ENCODE data around the gene GALNT2.

GALNT2 gene

DNA sequence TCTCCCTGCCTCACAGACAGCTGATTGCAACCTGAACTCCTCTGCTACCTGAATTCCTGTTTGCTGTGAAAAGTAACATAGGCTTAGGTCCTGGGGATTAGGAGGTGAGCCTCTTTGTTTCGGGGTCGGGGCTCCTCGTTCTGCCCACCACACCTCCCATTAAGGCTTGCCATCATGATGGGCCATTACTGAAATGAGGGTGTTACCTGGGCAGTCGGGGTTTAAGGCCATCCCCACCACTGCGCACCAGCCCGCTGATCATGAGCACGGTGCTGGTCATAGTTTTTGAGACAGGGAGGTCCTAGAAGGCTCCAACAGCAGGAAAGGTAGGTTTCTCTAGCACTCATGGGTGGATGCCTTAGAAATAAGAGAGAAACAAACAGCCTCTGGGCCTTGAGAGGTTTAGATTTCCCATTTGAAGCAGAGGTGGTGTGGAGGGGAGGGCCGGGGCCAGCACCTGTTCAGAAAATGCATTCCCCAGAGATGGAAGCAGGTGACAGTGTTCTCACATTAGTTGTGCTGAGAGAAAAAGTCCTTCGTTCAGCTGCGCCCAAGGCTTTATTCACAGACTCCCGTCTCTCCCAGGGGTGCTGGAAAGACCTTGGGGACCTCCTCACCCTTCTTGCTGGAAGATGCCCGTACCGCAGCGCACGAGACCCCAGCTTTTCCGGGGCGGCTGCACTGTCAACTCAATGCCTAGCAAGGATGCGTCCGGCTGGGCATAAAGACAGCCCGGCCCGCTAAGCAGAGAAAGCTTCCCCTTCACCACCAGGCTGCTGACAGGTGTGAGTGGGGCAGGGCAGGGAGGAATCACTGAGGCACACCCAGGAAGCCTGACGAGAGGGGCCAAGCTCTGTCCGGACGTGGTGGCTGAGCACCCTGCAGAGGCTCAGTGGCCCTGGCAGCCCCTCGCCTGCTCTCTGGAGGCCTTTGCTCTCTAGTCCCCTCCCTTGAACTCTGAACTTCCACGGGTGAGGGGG, 233.6 kb downstream of the GALNT2 start:
- Histone ChIP-seq H3K36me3 (ENCODE audit: control insufficient read depth in 2 of 2, insufficient read depth in 2 of 2, low read length in 2 of 2) (no peaks in the 10 kb centered on the region), H3K4me3 (ENCODE audit: low read length in 2 of 2) (no peak overlapping the region), H3K4me1 (ENCODE audit: control insufficient read depth in 2 of 2, insufficient read depth in 2 of 2, low read length in 2 of 2) (peaks cover 11 to 13% of the 10 kb centered on the region in 2 donors), H3K9ac (ENCODE audit: low read depth in 1 of 2, low read length in 2 of 2) (no peak overlapping the region), H3K27ac (ENCODE audit: low read depth in 2 of 2, low read length in 2 of 2) (no peak overlapping the region), H3K9me3 (ENCODE audit: control insufficient read depth in 2 of 2, low read length in 2 of 2) (no peaks in the 10 kb centered on the region), H3K27me3 (ENCODE audit: control insufficient read depth in 2 of 2, insufficient read depth in 2 of 2, low read length in 2 of 2) (no peaks in the 10 kb centered on the region)

DNA sequence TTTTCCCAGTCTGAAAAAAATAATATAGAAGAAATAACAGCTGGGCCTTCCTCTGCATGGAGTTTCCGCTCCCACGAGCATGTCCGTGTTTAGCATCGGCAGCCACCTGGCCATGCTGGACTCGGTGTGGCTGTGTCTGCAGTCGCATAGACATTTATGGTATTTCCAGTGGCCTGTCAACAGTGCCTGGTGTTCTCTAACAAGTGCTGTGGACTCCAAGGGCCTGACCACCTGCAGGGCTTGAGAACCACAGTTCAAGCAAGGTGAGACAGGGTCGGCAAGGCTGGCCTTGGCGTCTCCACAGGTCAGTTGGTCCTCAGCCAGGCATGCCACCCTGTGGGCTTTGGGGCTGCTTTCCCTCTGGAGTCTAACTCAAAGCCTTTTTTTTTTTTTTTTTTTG, 234.3 kb downstream of the GALNT2 start:
- H3K9ac ChIP-seq (ENCODE audit: low read depth in 1 of 2, low read length in 2 of 2) = no peak overlapping the region
- H3K27ac ChIP-seq (ENCODE audit: low read depth in 2 of 2, low read length in 2 of 2) = no peak overlapping the region
- no peaks in the 10 kb centered on the region for H3K27me3 ChIP-seq (ENCODE audit: control insufficient read depth in 2 of 2, insufficient read depth in 2 of 2, low read length in 2 of 2)
- no peak overlapping the region for H3K4me3 ChIP-seq (ENCODE audit: low read length in 2 of 2)
- no peaks in the 10 kb centered on the region for H3K9me3 ChIP-seq (ENCODE audit: control insufficient read depth in 2 of 2, low read length in 2 of 2)
- H3K36me3 ChIP-seq (ENCODE audit: control insufficient read depth in 2 of 2, insufficient read depth in 2 of 2, low read length in 2 of 2) = no peaks in the 10 kb centered on the region
- peaks cover 11 to 13% of the 10 kb centered on the region in 2 donors for H3K4me1 ChIP-seq (ENCODE audit: control insufficient read depth in 2 of 2, insufficient read depth in 2 of 2, low read length in 2 of 2)

DNA sequence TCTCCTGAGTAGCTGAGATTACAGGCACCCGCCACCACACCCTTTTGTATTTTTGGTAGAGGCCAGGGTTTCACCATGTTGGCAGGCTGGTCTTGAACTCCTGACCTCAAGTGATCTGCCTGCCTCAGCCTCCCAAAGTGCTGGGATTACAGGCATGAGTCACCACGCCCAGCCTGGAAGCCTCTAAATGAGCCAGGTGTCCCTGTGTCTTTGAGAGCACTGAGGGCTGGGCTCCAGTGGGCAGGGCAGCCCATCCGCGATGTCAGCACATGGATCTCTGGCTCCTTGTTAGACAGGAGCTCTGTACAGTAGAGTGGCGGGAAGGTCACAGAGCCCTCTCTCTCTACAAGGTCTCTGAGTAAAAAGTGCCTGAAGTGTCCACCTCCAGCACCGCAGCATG, 234.8 kb downstream of the GALNT2 start:
- Histone ChIP-seq H3K4me1 (ENCODE audit: control insufficient read depth in 2 of 2, insufficient read depth in 2 of 2, low read length in 2 of 2) (peaks cover 11 to 13% of the 10 kb centered on the region in 2 donors), H3K9me3 (ENCODE audit: control insufficient read depth in 2 of 2, low read length in 2 of 2) (no peaks in the 10 kb centered on the region), H3K27ac (ENCODE audit: low read depth in 2 of 2, low read length in 2 of 2) (no peak overlapping the region), H3K27me3 (ENCODE audit: control insufficient read depth in 2 of 2, insufficient read depth in 2 of 2, low read length in 2 of 2) (no peaks in the 10 kb centered on the region), H3K9ac (ENCODE audit: low read depth in 1 of 2, low read length in 2 of 2) (no peak overlapping the region), H3K4me3 (ENCODE audit: low read length in 2 of 2) (no peak overlapping the region), H3K36me3 (ENCODE audit: control insufficient read depth in 2 of 2, insufficient read depth in 2 of 2, low read length in 2 of 2) (no peaks in the 10 kb centered on the region)

GRCh38 chr1:230303069-230303468, 236.0 kb downstream of the GALNT2 start:
- Histone ChIP-seq H3K9ac (ENCODE audit: low read depth in 1 of 2, low read length in 2 of 2) (no peak overlapping the region), H3K4me1 (ENCODE audit: control insufficient read depth in 2 of 2, insufficient read depth in 2 of 2, low read length in 2 of 2) (peaks cover 13 to 16% of the 10 kb centered on the region in 2 donors), H3K9me3 (ENCODE audit: control insufficient read depth in 2 of 2, low read length in 2 of 2) (no peaks in the 10 kb centered on the region), H3K27ac (ENCODE audit: low read depth in 2 of 2, low read length in 2 of 2) (no peak overlapping the region), H3K36me3 (ENCODE audit: control insufficient read depth in 2 of 2, insufficient read depth in 2 of 2, low read length in 2 of 2) (no peaks in the 10 kb centered on the region), H3K4me3 (ENCODE audit: low read length in 2 of 2) (no peak overlapping the region), H3K27me3 (ENCODE audit: control insufficient read depth in 2 of 2, insufficient read depth in 2 of 2, low read length in 2 of 2) (no peaks in the 10 kb centered on the region)

DNA sequence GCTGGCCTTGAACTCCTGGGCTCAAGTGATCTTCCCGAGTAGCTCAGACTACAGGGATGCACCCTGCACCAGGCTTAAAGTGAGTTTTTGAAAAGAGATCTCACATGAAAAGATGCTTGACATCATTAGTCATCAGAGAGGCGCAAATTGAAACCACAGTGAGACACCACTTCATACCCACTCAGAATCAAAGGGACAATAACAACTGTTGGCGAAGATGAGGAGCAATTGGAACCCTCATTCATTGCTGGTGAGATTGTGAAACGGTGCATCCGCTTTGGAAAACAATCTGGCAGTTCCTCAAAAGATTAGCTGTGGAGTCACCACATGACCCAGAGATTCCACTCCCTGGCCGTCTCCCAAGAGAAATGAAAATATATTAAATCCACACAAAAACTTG, 236.8 kb downstream of the GALNT2 start:
- Histone ChIP-seq H3K27me3 (ENCODE audit: control insufficient read depth in 2 of 2, insufficient read depth in 2 of 2, low read length in 2 of 2) (no peaks in the 10 kb centered on the region), H3K4me3 (ENCODE audit: low read length in 2 of 2) (no peak overlapping the region), H3K36me3 (ENCODE audit: control insufficient read depth in 2 of 2, insufficient read depth in 2 of 2, low read length in 2 of 2) (no peaks in the 10 kb centered on the region), H3K9ac (ENCODE audit: low read depth in 1 of 2, low read length in 2 of 2) (no peak overlapping the region), H3K9me3 (ENCODE audit: control insufficient read depth in 2 of 2, low read length in 2 of 2) (no peaks in the 10 kb centered on the region), H3K4me1 (ENCODE audit: control insufficient read depth in 2 of 2, insufficient read depth in 2 of 2, low read length in 2 of 2) (peaks cover 13 to 22% of the 10 kb centered on the region in 2 donors), H3K27ac (ENCODE audit: low read depth in 2 of 2, low read length in 2 of 2) (no peak overlapping the region)

GRCh38 chr1:230306169-230306568, 239.1 kb downstream of the GALNT2 start:
- Histone ChIP-seq H3K9me3 (ENCODE audit: control insufficient read depth in 2 of 2, low read length in 2 of 2) (no peaks in the 10 kb centered on the region), H3K4me1 (ENCODE audit: control insufficient read depth in 2 of 2, insufficient read depth in 2 of 2, low read length in 2 of 2) (peaks cover 3 to 14% of the 10 kb centered on the region in 2 donors), H3K9ac (ENCODE audit: low read depth in 1 of 2, low read length in 2 of 2) (no peak overlapping the region), H3K4me3 (ENCODE audit: low read length in 2 of 2) (no peak overlapping the region), H3K27ac (ENCODE audit: low read depth in 2 of 2, low read length in 2 of 2) (no peak overlapping the region), H3K36me3 (ENCODE audit: control insufficient read depth in 2 of 2, insufficient read depth in 2 of 2, low read length in 2 of 2) (no peaks in the 10 kb centered on the region), H3K27me3 (ENCODE audit: control insufficient read depth in 2 of 2, insufficient read depth in 2 of 2, low read length in 2 of 2) (no peaks in the 10 kb centered on the region)

DNA sequence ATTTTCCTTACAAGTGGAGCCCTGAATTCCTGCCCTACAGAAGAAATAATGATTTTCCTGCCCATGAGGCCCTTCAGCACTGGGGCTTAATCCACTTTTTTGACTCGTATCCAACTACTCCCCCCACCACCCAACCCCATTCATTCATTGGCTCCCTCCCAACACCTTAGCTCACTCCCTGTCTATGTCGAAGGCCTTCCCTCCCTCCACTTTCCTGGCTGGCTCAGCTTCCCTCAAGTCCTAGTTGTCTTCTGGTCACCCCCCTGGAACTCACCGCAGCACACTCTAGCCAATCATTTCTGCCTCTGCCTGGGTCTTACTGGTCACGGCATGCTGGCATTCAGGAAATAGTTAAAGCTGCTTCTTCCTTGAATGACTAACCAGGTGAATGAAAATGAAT, 240.2 kb downstream of the GALNT2 start:
- H3K27ac ChIP-seq (ENCODE audit: low read depth in 2 of 2, low read length in 2 of 2) = no peak overlapping the region
- no peaks in the 10 kb centered on the region for H3K27me3 ChIP-seq (ENCODE audit: control insufficient read depth in 2 of 2, insufficient read depth in 2 of 2, low read length in 2 of 2)
- no peaks in the 10 kb centered on the region for H3K36me3 ChIP-seq (ENCODE audit: control insufficient read depth in 2 of 2, insufficient read depth in 2 of 2, low read length in 2 of 2)
- no peaks in the 10 kb centered on the region for H3K9me3 ChIP-seq (ENCODE audit: control insufficient read depth in 2 of 2, low read length in 2 of 2)
- H3K9ac ChIP-seq (ENCODE audit: low read depth in 1 of 2, low read length in 2 of 2) = no peak overlapping the region
- H3K4me1 ChIP-seq (ENCODE audit: control insufficient read depth in 2 of 2, insufficient read depth in 2 of 2, low read length in 2 of 2) = peaks cover 3 to 14% of the 10 kb centered on the region in 2 donors
- H3K4me3 ChIP-seq (ENCODE audit: low read length in 2 of 2) = no peak overlapping the region

DNA sequence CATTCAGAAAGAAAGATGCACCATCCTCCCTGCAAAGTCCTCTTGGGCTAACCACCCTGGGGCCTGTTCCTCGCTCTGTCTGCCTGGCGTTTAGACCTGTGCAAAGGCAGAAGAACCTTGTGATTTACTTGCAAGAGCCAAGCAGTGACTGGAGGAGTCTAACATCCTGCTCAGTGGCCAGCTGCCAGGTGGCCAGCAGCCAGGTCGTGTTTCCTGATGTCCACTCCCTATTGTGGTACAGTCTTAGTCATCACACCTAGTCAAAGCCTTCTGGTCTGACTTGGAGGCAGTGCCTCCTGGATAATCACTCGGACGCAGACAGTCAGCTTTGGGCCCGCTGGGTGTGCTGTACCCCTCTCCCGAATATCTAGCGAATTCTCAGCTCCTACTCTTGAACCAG, 241.0 kb downstream of the GALNT2 start:
- peaks cover 3 to 14% of the 10 kb centered on the region in 2 donors for H3K4me1 ChIP-seq (ENCODE audit: control insufficient read depth in 2 of 2, insufficient read depth in 2 of 2, low read length in 2 of 2)
- no peaks in the 10 kb centered on the region for H3K27me3 ChIP-seq (ENCODE audit: control insufficient read depth in 2 of 2, insufficient read depth in 2 of 2, low read length in 2 of 2)
- H3K27ac ChIP-seq (ENCODE audit: low read depth in 2 of 2, low read length in 2 of 2) = no peak overlapping the region
- H3K9me3 ChIP-seq (ENCODE audit: control insufficient read depth in 2 of 2, low read length in 2 of 2) = no peaks in the 10 kb centered on the region
- H3K4me3 ChIP-seq (ENCODE audit: low read length in 2 of 2) = no peak overlapping the region
- H3K36me3 ChIP-seq (ENCODE audit: control insufficient read depth in 2 of 2, insufficient read depth in 2 of 2, low read length in 2 of 2) = no peaks in the 10 kb centered on the region
- H3K9ac ChIP-seq (ENCODE audit: low read depth in 1 of 2, low read length in 2 of 2) = no peak overlapping the region

GRCh38 chr1:230308821-230309220, 241.8 kb downstream of the GALNT2 start:
- Histone ChIP-seq H3K4me3 (ENCODE audit: low read length in 2 of 2) (no peak overlapping the region), H3K27me3 (ENCODE audit: control insufficient read depth in 2 of 2, insufficient read depth in 2 of 2, low read length in 2 of 2) (no peaks in the 10 kb centered on the region), H3K9me3 (ENCODE audit: control insufficient read depth in 2 of 2, low read length in 2 of 2) (no peaks in the 10 kb centered on the region), H3K27ac (ENCODE audit: low read depth in 2 of 2, low read length in 2 of 2) (no peak overlapping the region), H3K4me1 (ENCODE audit: control insufficient read depth in 2 of 2, insufficient read depth in 2 of 2, low read length in 2 of 2) (peaks cover 3 to 14% of the 10 kb centered on the region in 2 donors), H3K36me3 (ENCODE audit: control insufficient read depth in 2 of 2, insufficient read depth in 2 of 2, low read length in 2 of 2) (no peaks in the 10 kb centered on the region), H3K9ac (ENCODE audit: low read depth in 1 of 2, low read length in 2 of 2) (no peak overlapping the region)

DNA sequence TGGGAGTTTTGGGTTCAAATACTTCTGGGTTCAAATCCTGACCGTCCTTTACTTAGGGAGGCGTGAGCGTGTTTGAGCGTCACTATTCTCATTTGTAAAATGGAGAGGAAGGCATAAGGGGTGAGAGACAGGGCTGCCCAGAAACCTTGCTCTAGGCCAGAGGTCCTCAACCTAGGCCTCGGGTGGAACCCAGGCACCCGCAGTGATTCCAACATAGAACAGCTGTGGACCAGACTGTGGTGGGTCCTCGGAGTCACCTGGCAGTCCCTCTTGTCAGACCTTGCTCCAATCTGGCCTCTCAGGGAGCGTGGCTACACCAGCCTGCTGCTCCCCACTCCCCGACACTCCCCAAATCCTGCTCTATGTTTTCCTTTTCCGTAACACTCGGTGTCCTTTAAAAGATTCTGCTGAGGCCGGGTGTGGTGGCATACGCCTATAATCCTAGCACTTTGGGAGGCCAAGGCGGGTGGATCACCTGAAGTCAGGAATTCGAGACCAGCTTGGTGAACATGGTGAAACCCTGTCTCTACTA, 242.7 kb downstream of the GALNT2 start:
- H3K27ac ChIP-seq (ENCODE audit: low read depth in 2 of 2, low read length in 2 of 2) = no peak overlapping the region
- no peaks in the 10 kb centered on the region for H3K36me3 ChIP-seq (ENCODE audit: control insufficient read depth in 2 of 2, insufficient read depth in 2 of 2, low read length in 2 of 2)
- H3K9me3 ChIP-seq (ENCODE audit: control insufficient read depth in 2 of 2, low read length in 2 of 2) = no peaks in the 10 kb centered on the region
- H3K9ac ChIP-seq (ENCODE audit: low read depth in 1 of 2, low read length in 2 of 2) = no peak overlapping the region
- peaks cover 3 to 14% of the 10 kb centered on the region in 2 donors for H3K4me1 ChIP-seq (ENCODE audit: control insufficient read depth in 2 of 2, insufficient read depth in 2 of 2, low read length in 2 of 2)
- H3K27me3 ChIP-seq (ENCODE audit: control insufficient read depth in 2 of 2, insufficient read depth in 2 of 2, low read length in 2 of 2) = no peaks in the 10 kb centered on the region
- no peak overlapping the region for H3K4me3 ChIP-seq (ENCODE audit: low read length in 2 of 2)
